ENCODE results near the gene DNAJB2.
"Not testable (repeated sequence)": the region's sequence is repeated elsewhere in the genome, so short reads cannot be mapped to it uniquely, and the experiment has no call there.

Gene DNAJB2

DNA sequence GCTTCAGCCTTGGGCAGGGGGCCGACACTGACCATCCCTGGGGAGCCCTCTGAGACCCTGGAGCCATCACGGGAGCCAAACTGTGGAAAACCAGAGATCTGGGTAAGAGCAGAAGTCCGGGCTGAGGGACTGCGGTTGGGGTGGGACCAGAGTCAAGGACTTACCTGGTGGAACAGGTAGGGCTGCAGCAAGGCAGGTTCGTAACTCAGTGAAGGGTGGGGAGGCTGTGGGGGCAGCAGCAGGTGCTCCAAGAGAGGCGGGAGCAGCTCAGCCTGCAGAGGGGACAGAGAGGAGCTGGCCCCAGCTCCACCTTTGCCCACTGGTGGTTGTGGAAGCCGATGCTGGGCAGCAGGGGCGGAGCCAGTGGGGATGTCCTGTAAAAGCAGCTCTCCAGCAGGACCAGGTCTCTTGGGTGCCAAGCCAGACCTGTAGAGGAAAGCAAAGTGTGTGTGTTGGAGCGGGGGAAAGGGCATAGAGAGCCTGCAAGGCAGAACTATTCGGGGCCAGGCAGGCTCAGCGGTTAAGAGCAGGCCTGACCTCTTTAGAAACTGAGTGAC lies 23.3 kb downstream of the DNAJB2 start:
- no peak for DNase-seq (ENCODE audit: low read depth)

DNA sequence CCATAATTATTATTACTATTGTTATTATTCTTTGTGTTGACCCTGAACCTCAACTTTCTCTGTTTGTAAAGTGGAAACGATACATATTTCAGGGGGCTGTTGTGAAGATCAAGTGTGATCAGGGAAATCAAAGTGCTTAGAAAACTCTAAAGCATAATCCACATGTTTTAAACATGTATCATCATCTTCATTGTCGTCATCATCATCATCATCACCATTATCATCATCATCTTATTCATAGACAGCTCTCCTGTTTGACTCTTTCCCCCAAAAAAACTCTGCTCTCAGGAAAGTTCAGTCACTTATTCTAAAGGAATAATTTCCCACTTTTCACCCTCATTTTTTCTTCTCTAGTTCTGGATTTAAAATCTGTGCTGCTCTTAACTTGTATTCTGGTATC lies 25.1 kb downstream of the DNAJB2 start:
- no peak for DNase-seq (ENCODE audit: low read depth)

DNA sequence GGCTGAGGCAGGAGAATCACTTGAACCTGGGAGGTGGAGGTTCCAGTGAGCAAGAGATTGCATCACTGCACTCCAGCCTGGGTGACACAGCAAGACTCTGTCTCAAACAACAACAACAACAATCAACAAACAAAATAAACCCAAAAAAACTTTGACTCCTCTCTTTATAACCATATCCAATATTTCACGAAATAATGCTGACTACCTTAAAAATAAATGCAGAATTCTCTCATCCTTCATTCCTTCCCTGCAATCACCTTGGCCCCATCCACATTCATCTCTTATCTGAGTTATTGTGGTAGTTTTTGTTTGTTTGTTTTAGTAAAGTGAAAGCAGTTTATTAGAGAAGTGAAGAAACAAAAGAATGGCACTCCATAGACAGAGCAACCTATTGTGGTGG lies 26.9 kb downstream of the DNAJB2 start:
- DNase-seq (ENCODE audit: low read depth): no peak

DNA sequence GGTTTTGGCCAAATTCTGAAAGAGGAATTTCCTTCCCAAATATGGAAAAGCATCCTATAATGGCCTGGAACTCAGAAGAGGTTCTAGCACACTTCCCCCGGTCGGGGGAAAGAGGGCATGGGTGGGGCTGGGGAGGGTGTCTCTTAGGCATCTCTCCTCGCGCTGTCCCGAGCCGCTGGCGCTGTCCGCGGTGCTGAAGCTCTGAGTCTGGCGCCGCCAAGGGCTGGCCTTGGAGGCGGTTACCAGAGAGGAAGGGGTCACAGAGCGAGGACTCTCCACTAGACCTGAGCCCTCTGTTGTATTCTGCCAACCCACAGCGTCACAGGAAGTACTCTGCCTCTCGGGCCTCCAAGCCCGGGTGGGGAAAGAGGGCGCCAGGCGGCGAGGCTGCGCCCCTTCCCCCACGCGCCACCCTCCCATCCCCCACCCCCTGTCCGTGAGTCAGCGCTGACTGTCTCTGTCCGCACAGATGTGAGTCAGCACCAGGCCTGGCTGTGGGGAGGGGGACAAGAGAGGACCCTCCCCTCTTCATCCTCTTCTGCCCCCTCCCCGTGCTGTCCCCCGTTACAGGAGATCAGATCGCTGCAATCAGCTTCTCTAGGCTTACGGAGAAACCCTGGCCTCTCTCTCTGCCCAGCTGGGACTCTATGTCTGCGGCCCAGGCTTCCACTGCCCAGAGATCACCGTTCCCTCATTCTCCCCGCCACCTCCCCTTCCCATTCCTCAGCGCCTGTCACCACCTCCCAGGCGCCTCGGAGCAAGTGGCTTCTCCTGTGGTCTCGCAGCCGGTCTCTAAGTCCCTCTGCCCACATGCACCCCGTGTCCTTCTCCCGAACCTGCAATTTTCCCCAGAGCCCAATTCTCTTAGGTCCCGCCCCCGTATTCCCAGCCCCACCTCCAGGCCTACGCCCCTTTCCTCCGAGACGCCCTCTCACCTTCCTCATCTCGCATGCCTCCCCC lies 29.3 kb downstream of the DNAJB2 start:
- DNase-seq (ENCODE audit: low read depth): no peak

- no peak for DNase-seq (ENCODE audit: low read depth)
Observed at GRCh38 chr2:219309278-219309677, 30.1 kb downstream of the DNAJB2 start, which contains the start of gene PTPRN. Gene PTPRN, minus strand, starts transcription at chr2:219309401. Its CDS starts 69 bp downstream, at chr2:219309332.

DNA sequence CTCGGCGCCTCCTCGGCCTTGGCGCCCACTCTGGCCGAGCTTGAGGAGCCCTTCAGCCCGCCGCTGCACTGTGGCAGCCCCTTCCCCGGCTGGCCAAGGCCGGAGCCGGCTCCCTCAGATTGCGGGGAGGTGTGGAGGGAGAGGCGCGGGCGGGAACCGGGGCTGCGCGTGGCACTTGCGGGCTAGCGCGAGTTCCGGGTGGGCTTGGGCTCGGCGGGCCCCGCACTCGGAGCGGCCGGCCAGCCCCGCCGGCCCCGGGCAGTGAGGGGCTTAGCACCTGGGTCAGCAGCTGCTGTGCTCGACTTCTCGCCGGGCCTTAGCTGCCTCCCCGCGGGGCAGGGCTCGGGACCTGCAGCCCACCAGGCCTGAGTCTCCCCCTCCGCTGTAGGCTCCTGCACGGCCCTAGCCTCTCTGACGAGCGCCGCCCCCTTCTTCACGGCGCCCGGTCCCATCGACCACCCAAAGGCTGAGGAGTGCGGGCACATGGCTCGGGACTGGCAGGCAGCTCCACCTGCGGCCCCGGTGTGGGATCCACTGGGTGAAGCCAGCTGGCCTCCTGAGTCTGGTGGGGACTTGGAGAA lies 33.6 kb downstream of the DNAJB2 start:
- DNase-seq (ENCODE audit: low read depth): not testable (repeated sequence)

- no peak for DNase-seq (ENCODE audit: low read depth)
Observed at GRCh38 chr2:219314804-219315468, 35.8 kb downstream of the DNAJB2 start.

DNA sequence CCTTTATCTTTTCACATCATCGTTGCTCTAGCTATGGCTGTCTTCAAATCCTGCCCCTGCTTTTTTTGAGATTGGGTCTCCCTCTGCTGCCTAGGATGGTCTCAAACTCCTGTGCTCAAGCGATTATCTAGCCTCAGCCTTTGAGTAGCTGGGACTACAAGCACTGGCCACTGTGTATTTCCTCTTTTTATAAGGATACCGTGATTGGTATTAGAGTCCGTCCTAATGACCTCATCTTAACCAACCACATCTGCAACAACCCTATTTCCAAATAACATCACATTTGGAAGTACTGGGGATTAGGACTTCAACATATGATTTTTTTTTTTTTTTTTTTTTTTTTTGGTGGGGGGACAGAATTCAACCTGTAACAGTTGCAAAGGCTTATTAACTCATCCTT lies 44.3 kb downstream of the DNAJB2 start:
- DNase-seq (ENCODE audit: low read depth): no peak

GRCh38 chr2:219325136-219325535 lies 46.0 kb downstream of the DNAJB2 start:
- DNase-seq (ENCODE audit: low read depth): no peak

- DNase-seq (ENCODE audit: low read depth): no peak
Observed at GRCh38 chr2:219325657-219326315, 46.6 kb downstream of the DNAJB2 start.

GRCh38 chr2:219327719-219328118 lies 48.6 kb downstream of the DNAJB2 start:
- no peak for DNase-seq (ENCODE audit: low read depth)

GRCh38 chr2:219331560-219332213 lies 52.5 kb downstream of the DNAJB2 start:
- DNase-seq (ENCODE audit: low read depth): no peak

DNA sequence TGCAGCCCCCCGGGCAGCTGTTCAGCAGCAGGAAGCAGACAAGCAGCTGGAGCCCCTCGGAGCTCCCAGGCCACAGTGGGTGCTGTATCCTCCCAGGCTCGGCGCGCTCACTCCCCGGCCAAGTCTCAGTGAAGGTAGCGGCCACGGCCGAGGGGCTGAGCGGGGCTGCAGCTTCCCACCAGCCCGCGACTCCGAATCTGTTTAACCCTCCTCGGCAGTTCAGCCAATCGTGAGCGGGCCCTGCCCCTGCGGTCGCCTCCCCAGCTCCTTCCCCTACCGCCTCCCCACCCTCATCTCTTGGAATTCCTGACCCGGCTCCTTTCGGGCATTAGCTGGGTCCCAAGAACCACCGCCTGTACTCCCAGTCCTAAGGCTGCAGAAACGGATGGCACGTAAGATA lies 53.4 kb downstream of the DNAJB2 start, which contains the start of gene RESP18:
TSS of gene RESP18 (minus strand) at position 203 of the 400 bp plus-strand sequence.
- no peak for DNase-seq (ENCODE audit: low read depth)

DNA sequence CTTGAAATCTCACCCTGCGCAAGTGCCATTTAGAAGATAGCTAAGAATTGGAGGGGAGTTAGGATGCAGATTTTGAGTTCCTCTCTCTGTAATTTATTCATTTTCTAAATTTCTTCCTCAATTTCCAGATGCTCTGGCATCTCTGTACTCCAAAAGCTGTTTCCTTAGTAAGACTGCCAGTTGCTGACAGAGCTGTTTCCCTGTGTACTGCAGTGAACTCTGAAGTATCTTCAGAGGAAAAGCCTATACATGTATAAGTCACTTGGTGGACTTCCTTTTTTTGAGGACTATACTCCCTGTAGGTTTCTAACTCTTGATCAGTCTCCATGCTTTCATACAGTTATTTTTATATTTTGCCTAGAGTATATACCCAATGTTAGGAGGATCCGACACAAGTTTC lies 54.9 kb downstream of the DNAJB2 start:
- DNase-seq (ENCODE audit: low read depth): no peak

- DNase-seq (ENCODE audit: low read depth): no peak
Observed at GRCh38 chr2:219335373-219335786, 56.2 kb downstream of the DNAJB2 start.
